ENCODE measurements around the gene ALKBH8. TPM values are rescaled to one million over a fixed set of nuclear protein-coding genes. Genes with fewer than 3 reads are reported as not detected.
"Not testable (repeated sequence)": the region's sequence is repeated elsewhere in the genome, so short reads cannot be mapped to it uniquely, and the experiment has no call there.

ALKBH8 gene
- total RNA-seq, 1 donor from 2014 or later = 12.4 TPM

DNA sequence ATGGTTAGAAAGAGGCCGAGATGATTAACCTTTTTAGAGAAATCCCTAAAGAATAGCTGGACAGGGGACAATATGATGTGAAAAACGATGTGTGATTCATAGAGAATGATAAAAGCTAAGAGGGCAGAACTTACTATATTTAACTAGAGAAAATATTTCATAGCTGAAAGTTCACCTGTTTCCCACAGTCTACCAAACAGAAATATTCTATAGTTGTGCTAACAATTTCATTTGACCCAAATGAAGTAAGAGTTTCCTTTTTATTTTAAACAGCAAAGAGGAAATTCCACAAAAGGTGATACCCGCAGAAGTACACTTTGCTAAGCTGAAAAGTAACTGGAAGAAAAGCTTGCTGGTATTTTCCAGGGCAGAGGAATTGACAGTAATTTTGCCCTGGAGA is 26.7 kb downstream of the ALKBH8 start:
- H3K36me3 ChIP-seq (ENCODE audit: control insufficient read depth, insufficient read depth, low read length) = no peaks in the 10 kb centered on the region
- DNase-seq (ENCODE audit: low read depth) (no peak), FAIRE-seq (no peak)
- H3K27me3 ChIP-seq (ENCODE audit: control insufficient read depth, insufficient read depth, low read length) = no peaks in the 10 kb centered on the region
- TF ChIP-seq, protein P1, sequence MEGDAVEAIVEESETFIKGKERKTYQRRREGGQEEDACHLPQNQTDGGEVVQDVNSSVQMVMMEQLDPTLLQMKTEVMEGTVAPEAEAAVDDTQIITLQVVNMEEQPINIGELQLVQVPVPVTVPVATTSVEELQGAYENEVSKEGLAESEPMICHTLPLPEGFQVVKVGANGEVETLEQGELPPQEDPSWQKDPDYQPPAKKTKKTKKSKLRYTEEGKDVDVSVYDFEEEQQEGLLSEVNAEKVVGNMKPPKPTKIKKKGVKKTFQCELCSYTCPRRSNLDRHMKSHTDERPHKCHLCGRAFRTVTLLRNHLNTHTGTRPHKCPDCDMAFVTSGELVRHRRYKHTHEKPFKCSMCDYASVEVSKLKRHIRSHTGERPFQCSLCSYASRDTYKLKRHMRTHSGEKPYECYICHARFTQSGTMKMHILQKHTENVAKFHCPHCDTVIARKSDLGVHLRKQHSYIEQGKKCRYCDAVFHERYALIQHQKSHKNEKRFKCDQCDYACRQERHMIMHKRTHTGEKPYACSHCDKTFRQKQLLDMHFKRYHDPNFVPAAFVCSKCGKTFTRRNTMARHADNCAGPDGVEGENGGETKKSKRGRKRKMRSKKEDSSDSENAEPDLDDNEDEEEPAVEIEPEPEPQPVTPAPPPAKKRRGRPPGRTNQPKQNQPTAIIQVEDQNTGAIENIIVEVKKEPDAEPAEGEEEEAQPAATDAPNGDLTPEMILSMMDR (IDR thresholded peaks at IDR 0.05; ENCODE audit: insufficient read depth, low read length, severe bottlenecking) = no peak
- no peak overlapping the region for H3K4me3 ChIP-seq (ENCODE audit: low read depth, low read length)

DNA sequence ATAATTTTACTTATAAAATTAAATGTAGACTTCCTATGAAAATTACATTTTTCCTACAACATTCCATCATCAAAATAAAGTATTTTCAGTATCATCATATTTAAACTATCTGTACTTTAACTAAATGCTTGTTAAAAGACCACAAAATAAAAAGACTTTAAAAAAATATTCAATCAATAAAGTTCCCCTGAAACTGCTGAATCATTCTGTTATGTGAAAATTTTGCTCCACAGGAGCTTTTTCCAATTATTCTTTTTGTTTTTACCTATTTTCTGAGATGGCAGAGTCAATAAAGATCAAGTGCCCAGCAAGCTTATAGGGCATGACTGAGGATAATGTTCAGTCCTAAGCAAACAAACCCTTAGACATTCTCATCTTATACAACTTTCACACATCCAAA is 27.3 kb downstream of the ALKBH8 start:
- DNase-seq (ENCODE audit: low read depth) = no peak
- no peak overlapping the region for H3K4me3 ChIP-seq (ENCODE audit: low read depth, low read length)
- no peaks in the 10 kb centered on the region for H3K27me3 ChIP-seq (ENCODE audit: control insufficient read depth, insufficient read depth, low read length)
- no peak for FAIRE-seq
- TF ChIP-seq, protein P1 (IDR thresholded peaks at IDR 0.05; ENCODE audit: insufficient read depth, low read length, severe bottlenecking) = no peak
- H3K36me3 ChIP-seq (ENCODE audit: control insufficient read depth, insufficient read depth, low read length) = no peaks in the 10 kb centered on the region

DNA sequence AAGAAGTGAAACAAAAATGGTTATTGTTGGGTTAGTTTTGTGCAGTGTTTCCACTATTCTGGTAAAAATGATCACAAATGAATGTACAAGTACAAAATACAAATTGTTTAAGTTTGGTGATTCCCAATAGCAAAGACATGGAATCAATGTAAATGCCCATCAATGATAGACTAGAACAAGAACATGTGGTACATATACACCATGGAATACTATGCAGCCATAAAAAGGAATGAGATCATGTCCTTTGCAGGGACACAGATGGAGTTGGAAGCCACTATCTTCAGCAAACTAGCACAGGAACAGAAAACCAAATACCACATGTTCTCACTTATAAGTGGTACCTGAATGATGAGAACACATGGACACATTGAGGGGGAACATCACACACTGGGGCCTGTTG is 28.4 kb downstream of the ALKBH8 start:
- not testable (repeated sequence) for H3K27me3 ChIP-seq (ENCODE audit: control insufficient read depth, insufficient read depth, low read length); FAIRE-seq; H3K36me3 ChIP-seq (ENCODE audit: control insufficient read depth, insufficient read depth, low read length); H3K4me3 ChIP-seq (ENCODE audit: low read depth, low read length); DNase-seq (ENCODE audit: low read depth)

DNA sequence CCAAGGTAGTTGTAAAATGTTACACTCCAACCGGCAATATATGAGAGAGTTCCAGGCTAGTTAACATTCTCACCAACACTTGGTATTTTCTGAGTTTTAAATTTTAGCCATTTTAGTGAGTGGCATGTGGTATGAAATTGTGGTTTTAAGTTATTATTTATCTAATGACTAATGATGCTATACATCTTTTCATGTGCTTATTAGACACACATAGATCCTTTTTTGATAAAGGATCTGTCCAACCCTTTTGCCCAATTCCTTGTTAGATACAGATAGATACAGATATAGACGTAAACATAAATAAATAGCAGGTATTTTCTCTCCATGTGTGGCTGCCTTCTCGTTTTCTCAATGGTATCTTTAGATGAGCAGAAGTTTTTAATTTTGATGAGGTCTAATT is 39.3 kb downstream of the ALKBH8 start:
- no peak for DNase-seq (ENCODE audit: low read depth)
- Histone ChIP-seq H3K27me3 (ENCODE audit: control insufficient read depth, insufficient read depth, low read length) (no peaks in the 10 kb centered on the region), H3K36me3 (ENCODE audit: control insufficient read depth, insufficient read depth, low read length) (no peaks in the 10 kb centered on the region), H3K4me3 (ENCODE audit: low read depth, low read length) (no peak overlapping the region)
- TF ChIP-seq, protein P1 (IDR thresholded peaks at IDR 0.05; ENCODE audit: insufficient read depth, low read length, severe bottlenecking) = no peak
- no peak for FAIRE-seq

DNA sequence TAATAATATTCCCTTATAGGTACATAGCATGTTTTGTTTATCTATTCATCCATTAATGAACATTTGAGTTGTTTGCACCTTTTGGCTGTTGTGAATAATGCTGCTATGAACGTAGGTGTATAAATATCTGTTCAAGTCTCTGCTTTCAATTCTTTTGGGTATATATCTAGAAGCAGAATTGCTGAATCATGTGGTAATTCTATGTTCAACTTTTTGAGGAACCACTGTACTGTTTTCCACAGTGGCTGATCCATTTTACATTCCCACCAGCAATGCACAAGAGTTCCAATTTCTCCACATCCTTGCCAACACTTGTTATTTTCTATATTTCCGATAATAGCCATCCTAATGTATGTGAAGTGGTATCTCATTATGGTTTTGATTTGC is 56.7 kb downstream of the ALKBH8 start:
- Histone ChIP-seq H3K27me3 (ENCODE audit: control insufficient read depth, insufficient read depth, low read length) (no peaks in the 10 kb centered on the region), H3K4me3 (ENCODE audit: low read depth, low read length) (no peak overlapping the region), H3K36me3 (ENCODE audit: control insufficient read depth, insufficient read depth, low read length) (peaks cover 2% of the 10 kb centered on the region)
- TF ChIP-seq, protein P1 (IDR thresholded peaks at IDR 0.05; ENCODE audit: insufficient read depth, low read length, severe bottlenecking) = no peak
- FAIRE-seq (no peak), DNase-seq (ENCODE audit: low read depth) (no peak)

DNA sequence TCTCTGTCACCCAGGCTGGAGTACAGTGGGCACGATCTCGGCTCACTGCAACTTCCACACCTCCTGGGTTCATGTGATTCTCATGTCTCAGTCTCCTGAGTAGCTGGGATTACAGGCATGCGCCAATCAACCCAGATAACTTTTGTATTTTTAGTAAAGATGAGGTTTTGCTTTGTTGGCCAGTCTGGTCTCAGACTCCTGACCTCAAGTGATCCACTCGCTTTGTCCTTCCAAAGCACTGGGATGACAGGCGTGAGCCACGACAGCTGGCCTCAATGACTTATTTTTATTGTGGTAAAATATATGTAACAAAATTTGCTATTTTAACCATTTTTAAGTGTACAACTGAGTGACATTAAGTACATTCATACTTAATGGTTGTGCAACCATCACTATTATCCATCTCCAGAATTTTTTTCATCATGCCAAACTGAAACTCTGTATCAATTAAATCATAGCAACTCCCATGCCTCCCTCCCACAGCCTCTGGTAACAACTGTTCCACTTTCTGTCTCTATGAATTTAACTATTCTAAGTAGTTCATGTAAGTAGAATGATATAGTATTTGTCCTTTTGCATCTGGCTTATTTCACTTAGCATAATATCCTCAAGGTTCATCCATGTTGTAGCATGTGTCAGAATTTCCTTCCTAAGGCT is 57.2 kb downstream of the ALKBH8 start:
- Histone ChIP-seq H3K36me3 (ENCODE audit: control insufficient read depth, insufficient read depth, low read length) (peaks cover 2% of the 10 kb centered on the region), H3K27me3 (ENCODE audit: control insufficient read depth, insufficient read depth, low read length) (no peaks in the 10 kb centered on the region), H3K4me3 (ENCODE audit: low read depth, low read length) (no peak overlapping the region)
- TF ChIP-seq, protein P1 (IDR thresholded peaks at IDR 0.05; ENCODE audit: insufficient read depth, low read length, severe bottlenecking) = no peak
- FAIRE-seq = no peak
- DNase-seq (ENCODE audit: low read depth) = no peak
